Measurements from ENCODE around the gene REPS2. TPM values are rescaled to one million over a fixed set of nuclear protein-coding genes. Genes with fewer than 3 reads are reported as not detected.

Gene REPS2
- total RNA-seq, 1 experiment from 2014 or later, result 3.7 TPM

- Histone ChIP-seq H2BK120ac (ENCODE audit: low read depth, low read length, poor library complexity, severe bottlenecking) (no peak overlapping the region), H2BK12ac (ENCODE audit: insufficient read length, low read depth, low read length) (no peak overlapping the region), H3K23ac (ENCODE audit: insufficient read length, low read depth, low read length) (no peak overlapping the region), H3K18ac (ENCODE audit: insufficient read length, low read depth, low read length) (no peak overlapping the region), H2AFZ (ENCODE audit: low read length) (no peak overlapping the region), H3K4me2 (ENCODE audit: insufficient read depth, insufficient read length, low read length) (no peak overlapping the region), H3K14ac (ENCODE audit: insufficient read depth, low read length) (no peak overlapping the region), H3K4me1 (ENCODE audit: insufficient read depth, low read length) (no peaks in the 10 kb centered on the region), H3K9me3 (ENCODE audit: control insufficient read depth, low read depth, low read length) (no peaks in the 10 kb centered on the region), H3K79me1 (ENCODE audit: insufficient read depth, low read depth, low read length, poor library complexity, severe bottlenecking) (no peaks in the 10 kb centered on the region), H4K20me1 (ENCODE audit: control insufficient read depth, insufficient read depth, insufficient read length) (no peaks in the 10 kb centered on the region), H4K91ac (ENCODE audit: insufficient read length, low read depth, low read length) (no peak overlapping the region), H2BK20ac (ENCODE audit: low read depth, low read length, poor library complexity, severe bottlenecking) (no peak overlapping the region), H3K27ac (ENCODE audit: insufficient read length, low read depth, low read length) (no peak overlapping the region), H3K4ac (ENCODE audit: low read depth, low read length) (no peak overlapping the region), H3K56ac (ENCODE audit: insufficient read length, low read depth, low read length) (no peak overlapping the region), H3K79me2 (ENCODE audit: insufficient read depth, low read length) (no peaks in the 10 kb centered on the region), H3T11ph (ENCODE audit: low read length) (no peak overlapping the region), H2BK5ac (ENCODE audit: insufficient read length, low read length) (no peak overlapping the region), H2BK15ac (ENCODE audit: low read depth, low read length) (no peak overlapping the region), H4K8ac (replicated peaks; ENCODE audit: insufficient read length, low read depth, low read length) (no peak overlapping the region), H2AK5ac (ENCODE audit: insufficient read length, low read length) (no peak overlapping the region), H3K9ac (ENCODE audit: extremely low read depth, insufficient read length, low read length) (no peak overlapping the region), H3K23me2 (ENCODE audit: insufficient read length, low read depth, low read length, poor library complexity, severe bottlenecking) (no peaks in the 10 kb centered on the region), H3K27me3 (ENCODE audit: insufficient read depth, low read length) (no peaks in the 10 kb centered on the region), H4K5ac (ENCODE audit: insufficient read length, low read depth, low read length) (no peak overlapping the region)
- Mint-ChIP-seq H3K27me3 (ENCODE audit: low read depth) (no peaks in the 10 kb centered on the region; the same call in none of the 2 replicates), H3K27ac (no peak overlapping the region), H3K4me1 (peaks cover 3 to 5% of the 10 kb centered on the region in 2 experiments; a peak in 3 of 4 replicates), H3K36me3 (ENCODE audit: insufficient read depth in 1 of 3, low read depth in 3 of 3) (no peaks in the 10 kb centered on the region), H3K9me3 (no peaks in the 10 kb centered on the region), H3K4me3 (no peak overlapping the region)
- no peak for TF ChIP-seq CTCF (conservative IDR thresholded peaks at IDR 0.05)
- no peak for DNase-seq
- WGBS (ENCODE audit: extremely low coverage, insufficient read length, low lambda C conversion rate), result no CpG with 5 or more reads among the region's 2 CpGs
These were observed 73.9 kb downstream of the REPS2 start for GRCh38 chrX:17020356-17020755.
